PFSK-1 (cell line): ENCODE data around the gene DHX34.

ENCODE experiments used
- FOXP2 ChIP-seq: optimal IDR thresholded peaks from 2 replicates; pipeline ENCODE3; 2011; ENCODE audit warnings: borderline replicate concordance, control low read depth, inconsistent platforms; ENCODE audit not compliant: insufficient read depth; ENCODE audit errors: extremely low read length, extremely low read depth
- POLR2AphosphoS5 ChIP-seq: IDR thresholded peaks from 2 replicates; pipeline ENCODE4 v1.6.1; 2012; ENCODE audit warnings: low read depth, mild to moderate bottlenecking, control low read depth, low read length, moderate library complexity
- REST ChIP-seq, 2 experiments: IDR thresholded peaks; 2 replicates each; pipeline versions ENCODE4 v1.6.1 to v1.8.0; 2011 to 2012; ENCODE audit warnings: low read depth in 2 of 2, low read length in 2 of 2, control low read depth in 1 of 2, inconsistent platforms in 1 of 2, mild to moderate bottlenecking in 1 of 2, moderate library complexity in 1 of 2; ENCODE audit not compliant: insufficient read depth in 1 of 2
- SIN3A ChIP-seq: IDR thresholded peaks from 2 replicates; pipeline ENCODE4 v1.6.1; 2012; ENCODE audit warnings: mild to moderate bottlenecking, low read length, moderate library complexity, borderline replicate concordance; ENCODE audit not compliant: insufficient read depth
- TAF1 ChIP-seq: IDR thresholded peaks from 2 replicates; pipeline ENCODE4 v1.6.1; 2012; ENCODE audit warnings: low read length, control low read depth, borderline replicate concordance; ENCODE audit not compliant: insufficient read depth

DHX34 gene

GRCh38 chr19:47362321-47362720, 13.2 kb downstream of the DHX34 start:
- TF ChIP-seq TAF1, result no peak
- TF ChIP-seq POLR2AphosphoS5, result no peak
- TF ChIP-seq FOXP2, result no peak
- no peak for TF ChIP-seq SIN3A
- no peak for TF ChIP-seq REST (IDR thresholded peaks at IDR 0.05; ENCODE audit: insufficient read depth in 1 of 2, low read depth in 2 of 2, low read length in 2 of 2)

- no peak for TF ChIP-seq POLR2AphosphoS5
- no peak for TF ChIP-seq FOXP2
- TF ChIP-seq REST (IDR thresholded peaks at IDR 0.05; ENCODE audit: insufficient read depth in 1 of 2, low read depth in 2 of 2, low read length in 2 of 2), result no peak
Measured at GRCh38 chr19:47363758-47364531, 14.8 kb downstream of the DHX34 start.

GRCh38 chr19:47370045-47370611, 21.0 kb downstream of the DHX34 start:
- no peak for TF ChIP-seq TAF1
- TF ChIP-seq FOXP2, result no peak
- no peak for TF ChIP-seq SIN3A
- no peak for TF ChIP-seq REST (IDR thresholded peaks at IDR 0.05; ENCODE audit: insufficient read depth in 1 of 2, low read depth in 2 of 2, low read length in 2 of 2)
- no peak for TF ChIP-seq POLR2AphosphoS5

GRCh38 chr19:47371261-47371660, 22.1 kb downstream of the DHX34 start:
- TF ChIP-seq FOXP2 (no peak), REST (IDR thresholded peaks at IDR 0.05; ENCODE audit: insufficient read depth in 1 of 2, low read depth in 2 of 2, low read length in 2 of 2) (no peak), SIN3A (no peak)

- TF ChIP-seq SIN3A (no peak), REST (IDR thresholded peaks at IDR 0.05; ENCODE audit: insufficient read depth in 1 of 2, low read depth in 2 of 2, low read length in 2 of 2) (no peak), FOXP2 (no peak), TAF1 (no peak), POLR2AphosphoS5 (no peak)
Measured at GRCh38 chr19:47372603-47373002, 23.5 kb downstream of the DHX34 start.
